Endodermal cell (in vitro differentiated cells): Measurements from ENCODE around the gene ITPK1. TPM values are rescaled to one million over a fixed set of nuclear protein-coding genes. Genes with fewer than 3 reads are reported as not detected.

Experiments used
- DNase-seq: peaks from one replicate; pipeline ENCODE4 v3.0.0-alpha.2; 2017
- H3K27ac ChIP-seq: 2 replicates; pipeline ENCODE4 v1.5.1; 2013; ENCODE audit warnings: mild to moderate bottlenecking, low read depth, low read length, moderate library complexity
- H3K27me3 ChIP-seq: 2 replicates; pipeline ENCODE4 v1.6.1; 2013; ENCODE audit warnings: mild to moderate bottlenecking, low read length, moderate library complexity; ENCODE audit not compliant: insufficient read depth, control insufficient read depth, poor library complexity, severe bottlenecking
- H3K36me3 ChIP-seq: 2 replicates; pipeline ENCODE4 v1.7.0; 2013; ENCODE audit warnings: mild to moderate bottlenecking, low read length, moderate library complexity; ENCODE audit not compliant: control insufficient read depth, insufficient read depth
- H3K4me1 ChIP-seq: one replicate; pipeline ENCODE4 v1.7.0; 2013; ENCODE audit warnings: low read length; ENCODE audit not compliant: control insufficient read depth, insufficient read depth
- H3K4me3 ChIP-seq: 2 replicates; pipeline ENCODE4 v1.5.1; 2013; ENCODE audit warnings: mild to moderate bottlenecking, low read length, moderate library complexity
- H3K9ac ChIP-seq: 2 replicates; pipeline ENCODE4 v1.6.1; 2013; ENCODE audit warnings: mild to moderate bottlenecking, low read length, moderate library complexity; ENCODE audit not compliant: poor library complexity, severe bottlenecking; ENCODE audit errors: extremely low read depth
- H3K9me3 ChIP-seq: 2 replicates; pipeline ENCODE4 v1.6.1; 2013; ENCODE audit warnings: mild to moderate bottlenecking, low read length, moderate library complexity; ENCODE audit not compliant: control insufficient read depth
- H3K27ac Mint-ChIP-seq: 2 replicates; pipeline ENCODE4 v1.8.0; 2020; ENCODE audit warnings: mixed read lengths
- H3K27me3 Mint-ChIP-seq: 2 replicates; pipeline ENCODE4 v1.8.0; 2021; ENCODE audit warnings: mild to moderate bottlenecking, mixed read lengths; ENCODE audit not compliant: insufficient read depth
- H3K36me3 Mint-ChIP-seq: 2 replicates; pipeline ENCODE4 v1.8.0; 2020; ENCODE audit warnings: low read depth, mixed read lengths
- H3K4me1 Mint-ChIP-seq: 2 replicates; pipeline ENCODE4 v1.8.0; 2020; ENCODE audit warnings: mixed read lengths
- H3K4me3 Mint-ChIP-seq: 2 replicates; pipeline ENCODE4 v1.8.0; 2020; ENCODE audit warnings: mild to moderate bottlenecking, moderate library complexity, mixed read lengths
- H3K9me3 Mint-ChIP-seq: 2 replicates; pipeline ENCODE4 v1.8.0; 2020; ENCODE audit warnings: mild to moderate bottlenecking, mixed read lengths
- CTCF ChIP-seq: fragments of 200-600 bp; sonication (generic); conservative IDR thresholded peaks from 2 replicates; pipeline ENCODE4 v1.5.0; 2021; ENCODE audit warnings: antibody characterized with exemption, mild to moderate bottlenecking
- WGBS, 2 experiments: methylation state at CpG; one replicate each; pipeline versions ENCODE4 v1.1.5 to v1.1.7; 2013; ENCODE audit warnings: missing lambda C conversion rate in 2 of 2, mixed read lengths in 1 of 2; ENCODE audit not compliant: insufficient coverage in 1 of 2, insufficient read length in 1 of 2; 5-methylcytosine and 5-hydroxymethylcytosine counted together
- total RNA-seq, 2 donors: library from RNA; stranded (reverse); fragmentation: NEBNext Ultra II Directional in 1 of 2; extraction: Animal tissue kit (Norgen Biotek cat#: 25700) in 1 of 2; gene quantifications; 2 replicates in 1 of 2; 3 replicates in 1 of 2; pipeline ENCODE4 v1.2.1, GENCODE V29; 2021

Gene ITPK1
- total RNA-seq, 2 donors from 2014 or later, result 59.9 to 66.9 TPM

GRCh38 chr14:93110856-93111419 is 4.8 kb downstream of the ITPK1 start:
- H3K27ac ChIP-seq, result no peak overlapping the region
- no peak overlapping the region for H3K9ac ChIP-seq
- TF ChIP-seq CTCF, result no peak
- Mint-ChIP-seq H3K27me3 (no peaks in the 10 kb centered on the region), H3K4me3 (no peak overlapping the region), H3K4me1 (peaks cover 14% of the 10 kb centered on the region), H3K36me3 (no peaks in the 10 kb centered on the region), H3K27ac (no peak overlapping the region), H3K9me3 (no peaks in the 10 kb centered on the region)
- H3K4me3 ChIP-seq, result no peak overlapping the region
- no peak for DNase-seq
- 95 to 96% methylated on average over 4 to 5 of the region's 5 CpGs for WGBS, 2 experiments
- H3K36me3 ChIP-seq, result no peaks in the 10 kb centered on the region
- no peaks in the 10 kb centered on the region for H3K4me1 ChIP-seq
- no peaks in the 10 kb centered on the region for H3K9me3 ChIP-seq
- H3K27me3 ChIP-seq, result no peaks in the 10 kb centered on the region

GRCh38 chr14:93109572-93110481 is 5.9 kb downstream of the ITPK1 start:
- no peaks in the 10 kb centered on the region for H3K27me3 ChIP-seq
- 90 to 100% methylated on average over 7 to 14 of the region's 14 CpGs for WGBS, 2 experiments
- Mint-ChIP-seq H3K4me1 (peaks cover 17% of the 10 kb centered on the region), H3K27me3 (no peaks in the 10 kb centered on the region), H3K36me3 (no peaks in the 10 kb centered on the region), H3K9me3 (no peaks in the 10 kb centered on the region), H3K27ac (no peak overlapping the region), H3K4me3 (no peak overlapping the region)
- H3K4me1 ChIP-seq, result no peaks in the 10 kb centered on the region
- no peak overlapping the region for H3K27ac ChIP-seq
- no peak overlapping the region for H3K4me3 ChIP-seq
- H3K9ac ChIP-seq, result no peak overlapping the region
- H3K9me3 ChIP-seq, result no peaks in the 10 kb centered on the region
- H3K36me3 ChIP-seq, result no peaks in the 10 kb centered on the region
- no peak for DNase-seq
- no peak for TF ChIP-seq CTCF

- Mint-ChIP-seq H3K4me1 (peaks cover 10% of the 10 kb centered on the region), H3K36me3 (no peaks in the 10 kb centered on the region)
- no peak overlapping the region for H3K9ac ChIP-seq
Observed at GRCh38 chr14:93108105-93108504, 7.6 kb downstream of the ITPK1 start.

More at GRCh38 chr14:93108105-93108504, 7.6 kb downstream of the ITPK1 start:
- Mint-ChIP-seq H3K9me3 (no peaks in the 10 kb centered on the region), H3K27me3 (no peaks in the 10 kb centered on the region), H3K4me3 (no peak overlapping the region), H3K27ac (no peak overlapping the region)
- Histone ChIP-seq H3K27me3 (no peaks in the 10 kb centered on the region), H3K4me1 (no peaks in the 10 kb centered on the region), H3K27ac (no peak overlapping the region), H3K4me3 (no peak overlapping the region), H3K9me3 (no peaks in the 10 kb centered on the region), H3K36me3 (no peaks in the 10 kb centered on the region)
- WGBS, 2 experiments, result 86 to 97% methylated on average over 1 to 4 of the region's 4 CpGs
- TF ChIP-seq CTCF, result no peak
- DNase-seq, result no peak
